ENCODE measurements around the gene SMIM38. TPM values are rescaled to one million over a fixed set of nuclear protein-coding genes. Genes with fewer than 3 reads are reported as not detected.

SMIM38 gene
- total and polyA plus RNA-seq, 9 of the 15 experiments (the other 6 are each of a cell fraction or from before 2014, with no cell fraction given) = 0.07 to 1.2 (median 0.21) TPM; not detected in 2

GRCh38 chr11:69192301-69192721 is 36.6 kb downstream of the SMIM38 start:
- Histone ChIP-seq H3K36me3 (ENCODE audit: control insufficient read depth, insufficient read depth, low read length) (no peaks in the 10 kb centered on the region), H2AFZ (ENCODE audit: low read depth, low read length) (peak overlapping the region; percentile 64), H3K9ac (ENCODE audit: insufficient read depth in 1 of 2, low read depth in 2 of 2, low read length in 2 of 2) (no peak overlapping the region; a peak in 1 of 4 replicates), H3K4me2 (ENCODE audit: insufficient read depth, low read length) (no peak overlapping the region), H3K9me3 (replicated peaks; ENCODE audit: control insufficient read depth, insufficient read depth, low read depth, low read length) (no peaks in the 10 kb centered on the region), H3K9me1 (ENCODE audit: control insufficient read depth, insufficient read depth, low read length) (no peaks in the 10 kb centered on the region), H3K4me3 (no peak overlapping the region), H3K27ac (ENCODE audit: extremely low read depth, low read depth, low read length) (no peak overlapping the region), H3K79me2 (ENCODE audit: control insufficient read depth, insufficient read depth, low read length) (no peaks in the 10 kb centered on the region), H4K20me1 (replicated peaks; ENCODE audit: control insufficient read depth, insufficient read depth, low read length) (no peaks in the 10 kb centered on the region), H3K27me3 (ENCODE audit: control insufficient read depth in 2 of 2, insufficient read depth in 2 of 2, low read length in 2 of 2) (peaks cover 12 to 33% of the 10 kb centered on the region in 2 experiments; a peak in 3 of 5 replicates), H3K4me1 (replicated peaks in 1 of 2; ENCODE audit: control insufficient read depth in 2 of 2, insufficient read depth in 2 of 2, low read length in 2 of 2) (peaks cover 0 to 4% of the 10 kb centered on the region in 2 experiments; a peak in 2 of 5 replicates)
- in situ Hi-C loops (cut with MboI) (no loop called here), intact Hi-C loops (cut with micrococcal nuclease) (no loop called here)
- FAIRE-seq (no peak), ATAC-seq (no peak), DNase-seq (ENCODE audit: extremely low read depth in 1 of 4, low spot score in 3 of 4) (no peak)
- no TSS peak for BruUV-seq (replicated peaks)
- 5% methylated on average over 17 of the region's 17 CpGs for whole genome bisulfite sequencing (ENCODE audit: insufficient coverage, low coverage, missing lambda C conversion rate)
- POLR2A ChIA-PET = interaction anchor here (1.6 kb wide), 1 partner anchor 26 kb away, joined by 3 read pairs; no protein-coding TSS in a partner anchor
- CTCF ChIA-PET (ENCODE audit: low intra/inter-chr PET ratio) = no interaction called here
- TF ChIP-seq, protein P1, sequence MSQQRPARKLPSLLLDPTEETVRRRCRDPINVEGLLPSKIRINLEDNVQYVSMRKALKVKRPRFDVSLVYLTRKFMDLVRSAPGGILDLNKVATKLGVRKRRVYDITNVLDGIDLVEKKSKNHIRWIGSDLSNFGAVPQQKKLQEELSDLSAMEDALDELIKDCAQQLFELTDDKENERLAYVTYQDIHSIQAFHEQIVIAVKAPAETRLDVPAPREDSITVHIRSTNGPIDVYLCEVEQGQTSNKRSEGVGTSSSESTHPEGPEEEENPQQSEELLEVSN (IDR thresholded peaks at IDR 0.05; ENCODE audit: borderline replicate concordance in 1 of 2, extremely low read depth in 1 of 2, insufficient read depth in 1 of 2, insufficient read length in 1 of 2, low read depth in 1 of 2, low read length in 1 of 2, poor library complexity in 1 of 2, severe bottlenecking in 1 of 2) = peak in 1 of 2 experiments; percentile 44
- TF ChIP-seq BMI1 (IDR thresholded peaks at IDR 0.05; ENCODE audit: low read length) = no peak
- TF ChIP-seq MCM7 (IDR thresholded peaks at IDR 0.05) = no peak
- TF ChIP-seq USF1 (CRISPR knock-in tag; IDR thresholded peaks at IDR 0.05) = 0 out of 2 replicates have a peak, but pooled peaks have one; percentile 33
- TF ChIP-seq RUNX1 (IDR thresholded peaks at IDR 0.05; ENCODE audit: low read depth) = no peak
- TF ChIP-seq, protein P2, sequence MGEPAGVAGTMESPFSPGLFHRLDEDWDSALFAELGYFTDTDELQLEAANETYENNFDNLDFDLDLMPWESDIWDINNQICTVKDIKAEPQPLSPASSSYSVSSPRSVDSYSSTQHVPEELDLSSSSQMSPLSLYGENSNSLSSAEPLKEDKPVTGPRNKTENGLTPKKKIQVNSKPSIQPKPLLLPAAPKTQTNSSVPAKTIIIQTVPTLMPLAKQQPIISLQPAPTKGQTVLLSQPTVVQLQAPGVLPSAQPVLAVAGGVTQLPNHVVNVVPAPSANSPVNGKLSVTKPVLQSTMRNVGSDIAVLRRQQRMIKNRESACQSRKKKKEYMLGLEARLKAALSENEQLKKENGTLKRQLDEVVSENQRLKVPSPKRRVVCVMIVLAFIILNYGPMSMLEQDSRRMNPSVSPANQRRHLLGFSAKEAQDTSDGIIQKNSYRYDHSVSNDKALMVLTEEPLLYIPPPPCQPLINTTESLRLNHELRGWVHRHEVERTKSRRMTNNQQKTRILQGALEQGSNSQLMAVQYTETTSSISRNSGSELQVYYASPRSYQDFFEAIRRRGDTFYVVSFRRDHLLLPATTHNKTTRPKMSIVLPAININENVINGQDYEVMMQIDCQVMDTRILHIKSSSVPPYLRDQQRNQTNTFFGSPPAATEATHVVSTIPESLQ (CRISPR knock-in tag; IDR thresholded peaks at IDR 0.05) = no peak
